Measurements from ENCODE around the gene PPP2R5C.
A peak's percentile ranks its signal among the peaks of the same experiment; 100 is the strongest.
"Not testable (repeated sequence)": the region's sequence is repeated elsewhere in the genome, so short reads cannot be mapped to it uniquely, and the experiment has no call there.

PPP2R5C gene

GRCh38 chr14:101761032-101761880 is at the start of gene PPP2R5C:
TSS of gene PPP2R5C (plus strand) at chr14:101761709. CDS start at chr14:101761894, 185 bp downstream.
- peak; percentile 34 for DNase-seq (ENCODE audit: low read depth)

DNA sequence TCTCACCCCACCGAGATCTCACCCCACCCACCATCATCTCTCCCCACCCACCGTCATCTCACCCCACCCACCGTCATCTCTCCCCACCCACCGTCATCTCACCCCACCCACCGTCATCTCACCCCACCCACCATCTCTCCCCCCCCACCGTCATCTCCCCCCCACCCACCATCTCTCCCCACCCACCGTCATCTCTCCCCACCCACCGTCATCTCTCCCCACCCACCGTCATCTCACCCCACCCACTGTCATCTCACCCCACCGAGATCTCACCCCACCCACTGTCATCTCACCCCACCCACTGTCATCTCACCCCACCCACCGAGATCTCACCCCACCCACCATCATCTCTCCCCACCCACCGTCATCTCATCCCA is 49.7 kb upstream of the PPP2R5C start:
- DNase-seq (ENCODE audit: low read depth) = not testable (repeated sequence)

GRCh38 chr14:101712341-101712740 is 49.2 kb upstream of the PPP2R5C start:
- DNase-seq (ENCODE audit: low read depth) = not testable (repeated sequence)

GRCh38 chr14:101713091-101713490 is 48.4 kb upstream of the PPP2R5C start:
- DNase-seq (ENCODE audit: low read depth) = not testable (repeated sequence)

GRCh38 chr14:101713621-101714349 is 47.7 kb upstream of the PPP2R5C start:
- DNase-seq (ENCODE audit: low read depth) = no peak

DNA sequence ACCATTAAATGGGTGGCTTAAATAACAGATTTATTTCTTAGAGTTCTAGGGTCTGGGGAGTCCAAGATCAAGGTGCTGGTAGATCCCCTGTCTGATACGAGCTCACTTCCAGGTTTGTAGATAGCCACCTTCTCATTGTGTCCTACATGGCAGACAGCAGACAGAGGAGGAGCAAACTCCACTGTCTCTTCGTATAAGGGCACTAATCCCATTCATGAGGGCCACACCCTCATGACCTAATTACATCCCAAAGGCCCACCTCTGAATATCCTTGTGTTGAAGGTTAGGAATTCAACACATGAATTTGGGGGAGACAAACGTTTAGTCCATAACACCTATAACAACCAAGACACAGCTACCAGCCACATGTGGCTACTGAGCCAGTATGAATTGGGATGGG is 47.1 kb upstream of the PPP2R5C start:
- no peak for DNase-seq (ENCODE audit: low read depth)

GRCh38 chr14:101715210-101716076 is 46.1 kb upstream of the PPP2R5C start:
- DNase-seq (ENCODE audit: low read depth) = no peak

DNA sequence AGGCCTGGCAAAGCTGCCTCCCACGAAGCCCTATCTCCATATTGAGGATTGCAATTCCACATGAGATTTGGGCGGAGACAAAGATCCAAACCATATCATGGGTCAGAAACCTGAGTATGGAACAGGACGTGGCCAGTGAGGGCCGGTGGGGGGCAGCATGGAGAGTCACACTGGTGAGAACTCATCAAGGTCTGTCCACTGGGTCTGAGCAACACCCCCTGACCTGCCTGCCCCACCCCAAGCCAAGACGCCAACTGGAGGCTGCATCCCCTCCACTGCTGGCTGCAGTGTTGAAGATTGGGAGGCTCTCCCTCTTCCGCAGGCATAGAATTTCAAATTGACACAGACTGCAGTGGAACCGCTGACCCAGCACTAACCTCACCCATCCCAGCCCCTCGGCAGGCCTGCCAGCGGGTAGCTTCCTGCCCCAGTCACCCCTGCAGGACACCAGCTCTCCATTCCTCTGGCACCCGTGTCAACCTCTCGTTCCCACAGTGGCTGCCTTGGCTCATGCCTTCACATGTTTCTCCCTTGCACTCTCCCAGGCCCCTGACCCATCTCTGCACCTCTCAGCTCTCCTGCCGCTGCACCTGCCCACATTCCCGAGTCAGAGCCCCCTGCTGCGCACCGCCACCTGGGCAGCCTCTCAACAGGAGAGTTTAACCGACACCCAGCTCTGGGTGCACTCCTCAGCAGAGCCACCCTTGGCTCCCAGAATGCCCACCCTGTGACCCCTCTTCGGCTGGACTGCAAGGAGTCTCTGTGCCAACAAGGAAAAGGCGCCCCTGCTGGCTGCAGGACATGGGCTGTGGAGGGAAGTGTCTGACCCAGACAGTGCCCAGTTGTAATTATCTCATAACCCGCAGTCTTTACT is 45.2 kb upstream of the PPP2R5C start:
- no peak for DNase-seq (ENCODE audit: low read depth)

DNA sequence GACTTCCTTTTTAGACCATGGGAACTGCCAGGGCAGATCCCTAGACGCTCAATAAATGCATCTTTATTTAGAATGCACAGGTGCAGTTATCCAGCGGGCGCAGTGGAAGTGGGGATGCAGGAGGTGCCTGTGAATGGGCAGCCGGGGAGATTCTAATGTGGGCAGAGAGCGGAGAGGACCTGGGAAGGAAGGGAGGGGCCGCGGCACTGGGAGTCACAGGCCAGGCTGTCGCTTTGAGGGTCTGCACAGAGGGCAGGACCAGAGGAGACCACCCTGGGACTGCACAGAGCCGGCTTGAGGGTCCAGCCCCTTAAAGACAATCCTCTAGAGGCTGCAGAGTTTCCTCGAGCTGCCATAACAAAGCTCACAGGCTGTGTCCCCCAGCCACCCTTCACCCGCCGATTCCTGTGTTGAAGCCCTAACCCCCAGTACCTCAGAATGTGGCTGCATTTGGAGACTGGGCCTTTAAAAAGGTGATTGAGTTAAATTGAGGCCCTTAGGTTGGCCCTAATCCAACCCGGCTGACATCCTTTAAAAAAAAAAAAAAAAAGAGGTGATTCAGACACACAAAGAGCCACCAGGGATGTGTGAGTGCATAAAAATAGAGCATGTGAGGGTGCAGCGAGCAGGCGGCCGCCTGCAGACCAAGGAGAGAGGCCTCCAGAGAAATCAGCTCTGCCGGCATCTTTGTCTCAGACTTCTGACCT is 44.4 kb upstream of the PPP2R5C start:
- no peak for DNase-seq (ENCODE audit: low read depth)

DNA sequence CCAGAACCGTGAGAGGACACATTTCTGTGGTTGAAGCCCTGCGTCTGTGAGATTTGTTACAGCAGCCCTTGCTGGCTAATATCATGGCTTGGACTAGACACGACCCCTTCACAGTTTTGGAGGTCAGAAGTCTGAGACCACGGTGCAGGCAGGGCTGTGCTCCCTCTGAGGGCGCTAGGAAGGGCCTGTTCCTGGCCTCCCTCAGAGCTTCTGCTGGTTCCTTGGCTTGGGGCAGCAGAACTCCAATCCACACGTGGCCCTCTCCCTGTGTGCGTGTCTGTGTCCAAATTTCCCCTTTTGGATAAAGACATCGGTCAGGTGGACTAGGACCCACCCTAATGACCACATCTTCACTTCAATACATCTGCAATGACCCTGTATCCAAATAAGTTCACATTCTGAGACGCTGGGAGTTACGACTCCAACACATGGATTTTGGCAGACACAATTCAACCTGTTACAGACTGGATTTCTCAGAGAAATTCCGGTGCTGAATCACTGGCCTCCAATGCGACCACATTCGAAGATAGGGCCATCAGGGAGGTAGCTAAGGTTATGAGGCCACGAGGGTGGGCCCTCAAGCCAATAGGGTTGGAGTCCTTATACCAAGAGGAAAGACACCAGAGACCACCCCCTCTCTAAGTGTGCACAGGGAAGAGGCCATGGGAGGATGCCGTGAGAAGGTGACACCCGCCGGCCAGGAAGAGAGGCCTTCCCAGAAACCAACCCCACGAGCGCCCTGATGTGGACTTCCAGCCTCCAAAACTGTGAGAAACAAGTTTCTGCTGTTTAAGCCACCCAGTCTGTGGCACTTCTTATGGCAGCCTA is 43.6 kb upstream of the PPP2R5C start:
- DNase-seq (ENCODE audit: low read depth) = no peak

DNA sequence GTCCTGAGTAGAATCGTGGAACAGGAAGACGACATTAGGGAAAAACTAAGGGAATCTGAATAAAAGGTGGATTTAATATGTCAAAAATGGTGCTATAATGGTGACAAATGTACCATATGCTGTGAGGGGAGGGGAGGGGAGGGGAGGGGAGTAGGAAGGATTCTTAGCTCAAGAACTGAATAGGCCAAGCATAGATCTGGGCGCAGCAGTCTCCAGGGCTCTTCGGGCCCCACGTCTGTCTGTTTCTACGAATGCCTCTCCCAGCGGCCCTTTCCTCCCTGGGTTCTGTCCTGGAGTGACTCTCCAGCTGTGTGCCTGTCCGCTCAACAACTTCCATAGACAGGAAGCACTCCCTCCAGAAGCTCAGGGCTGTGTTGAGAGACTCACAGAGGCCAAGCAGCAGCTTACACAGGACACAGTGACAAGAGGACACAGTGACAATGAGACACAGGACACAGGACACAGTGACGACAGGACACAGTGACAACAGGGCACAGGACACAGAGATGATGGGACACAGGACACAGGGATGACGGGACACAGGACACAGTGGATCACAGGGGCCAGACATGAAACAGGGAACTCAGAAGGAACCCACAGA is 42.4 kb upstream of the PPP2R5C start:
- no peak for DNase-seq (ENCODE audit: low read depth)

DNA sequence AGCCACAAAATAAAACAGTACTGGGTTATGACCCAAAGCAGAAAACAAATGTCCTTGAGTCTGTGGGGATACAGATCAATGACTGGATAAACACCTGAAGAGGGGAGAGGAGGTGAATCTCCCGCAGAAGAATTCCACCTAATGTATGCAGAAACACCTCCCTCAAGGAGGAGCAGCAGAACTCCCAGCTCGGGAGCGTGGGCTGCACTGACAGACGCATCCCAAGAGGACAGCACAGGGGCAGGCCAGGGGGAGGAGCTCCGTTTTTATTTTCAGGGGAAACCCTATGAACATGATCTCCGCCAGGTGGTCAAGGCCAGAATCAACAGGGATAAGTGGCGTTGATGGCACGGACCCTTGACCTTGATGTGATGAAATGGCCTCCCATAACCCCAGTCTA is 41.8 kb upstream of the PPP2R5C start:
- no peak for DNase-seq (ENCODE audit: low read depth)

GRCh38 chr14:101721111-101721510 is 40.4 kb upstream of the PPP2R5C start:
- no peak for DNase-seq (ENCODE audit: low read depth)

GRCh38 chr14:101721951-101722661 is 39.4 kb upstream of the PPP2R5C start:
- DNase-seq (ENCODE audit: low read depth) = peak; percentile 82

- DNase-seq (ENCODE audit: low read depth) = no peak
These were observed 38.4 kb upstream of the PPP2R5C start for GRCh38 chr14:101723061-101723595.

DNA sequence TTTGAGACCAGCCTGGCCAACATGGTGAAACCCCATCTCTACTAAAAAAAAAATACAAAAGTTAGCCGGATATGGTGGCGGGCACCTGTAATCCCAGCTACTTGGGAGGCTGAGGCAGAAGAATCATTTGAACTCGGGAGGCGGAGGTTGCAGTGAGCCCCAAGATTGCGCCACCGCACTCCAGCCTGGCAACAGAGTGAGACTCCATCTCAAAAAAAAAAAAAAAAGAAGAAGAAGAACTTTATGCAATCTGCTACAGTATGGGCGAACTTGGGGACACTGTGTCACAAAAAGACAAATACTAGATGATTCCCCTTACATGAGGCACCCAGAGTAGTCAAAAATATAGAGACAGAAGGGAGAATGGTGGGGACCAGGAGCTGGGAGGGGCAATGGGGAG is 35.9 kb upstream of the PPP2R5C start:
- not testable (repeated sequence) for DNase-seq (ENCODE audit: low read depth)

GRCh38 chr14:101726295-101726953 is 35.1 kb upstream of the PPP2R5C start:
- DNase-seq (ENCODE audit: low read depth) = no peak

GRCh38 chr14:101726954-101727302 is 34.6 kb upstream of the PPP2R5C start:
- no peak for DNase-seq (ENCODE audit: low read depth)

All from non-pigmented ciliary epithelial cell (primary cell).